A549 (cell line): ENCODE measurements around the gene GPR146. TPM values are rescaled to one million over a fixed set of nuclear protein-coding genes. Genes with fewer than 3 reads are reported as not detected.

Experiments used
- ATAC-seq, 2 experiments: fragments of 200-7000 bp in 1 of 2; fragments of >200 bp in 1 of 2; cut with Nextera tagmentation in 1 of 2; cut with Tn5 transposase in 1 of 2; 3 replicates each; pipeline versions ENCODE4 v1.8.0 to v1.9.1; 2018 to 2020; ENCODE audit warnings: mild to moderate bottlenecking in 1 of 2, moderate library complexity in 1 of 2
- CTCF ChIA-PET: fragments of 300-600 bp; sonication (Branson Sonifier 250); formaldehyde crosslinking; extraction: SDS; loops from one replicate; lab custom pipeline; 2021; ENCODE audit warnings: antibody characterized with exemption, inconsistent platforms; lab: Yijun Ruan, JAX
- POLR2A ChIA-PET: fragments of 350-600 bp; formaldehyde crosslinking; extraction: SDS; loops from one replicate; lab custom pipeline; 2021; ENCODE audit warnings: antibody characterized with exemption, inconsistent platforms; lab: Yijun Ruan, JAX
- DNase-seq, 2 experiments: peaks; one replicate each; pipeline versions ENCODE4 v3.0.0 to v3.0.0-alpha.2; 2011 to 2016; ENCODE audit warnings: low read depth in 1 of 2, low spot score in 1 of 2
- FAIRE-seq: peaks from 2 replicates; lab custom pipeline; 2011; peaks lifted over from hg19 to GRCh38; lab: Jason Lieb, UNC
- H3K27ac ChIP-seq, 2 experiments: fragments of >200 bp; sonication (Bioruptor Twin); formaldehyde crosslinking; 3 replicates each; pipeline ENCODE4 v1.5.1; 2016 to 2017
- H3K4me1 ChIP-seq: fragments of >200 bp; sonication (Bioruptor Twin); formaldehyde crosslinking; 3 replicates; pipeline ENCODE4 v1.6.1; 2016
- H3K4me2 ChIP-seq: fragments of >200 bp; sonication (Bioruptor Twin); formaldehyde crosslinking; 3 replicates; pipeline ENCODE4 v1.6.1; 2016
- H3K4me3 ChIP-seq: fragments of >200 bp; sonication (Bioruptor Twin); formaldehyde crosslinking; 3 replicates; pipeline ENCODE4 v1.5.1; 2016
- H3K9me3 ChIP-seq: fragments of >200 bp; sonication (Bioruptor Twin); formaldehyde crosslinking; 3 replicates; pipeline ENCODE4 v1.6.1; 2016
- BCL3 ChIP-seq: fragments of >200 bp; sonication (Bioruptor Twin); formaldehyde crosslinking; IDR thresholded peaks from 3 replicates; pipeline ENCODE4 v1.6.1; 2016
- CTCF ChIP-seq: fragments of >200 bp; sonication (Bioruptor Twin); formaldehyde crosslinking; IDR thresholded peaks from 3 replicates; pipeline ENCODE4 v1.5.1; 2016
- E2F6 ChIP-seq: IDR thresholded peaks from 2 replicates; pipeline ENCODE4 v1.6.1; 2012; ENCODE audit warnings: low read depth, borderline replicate concordance
- EHMT2 ChIP-seq: fragments of 200-600 bp; sonication (generic); IDR thresholded peaks from 2 replicates; pipeline ENCODE4 v1.6.1; 2016; ENCODE audit warnings: antibody characterized with exemption, low read depth, mild to moderate bottlenecking, moderate library complexity
- FOSL2 ChIP-seq, 2 experiments: fragments of 450-650 bp in 1 of 2; fragments of >200 bp in 1 of 2; sonication (Bioruptor Twin) in 1 of 2; formaldehyde crosslinking; IDR thresholded peaks; 2 replicates each; pipeline versions ENCODE4 v1.5.0 to v1.6.1; 2016 to 2020; ENCODE audit warnings: mild to moderate bottlenecking in 1 of 2, moderate library complexity in 1 of 2
- HDAC2 ChIP-seq: fragments of 200-600 bp; sonication (generic); IDR thresholded peaks from 2 replicates; pipeline ENCODE4 v1.6.1; 2016
- HES2 ChIP-seq: fragments of >200 bp; sonication (Bioruptor Twin); formaldehyde crosslinking; IDR thresholded peaks from 2 replicates; pipeline ENCODE4 v1.6.1; 2016
- HOXB5 ChIP-seq: fragments of 250-450 bp; sonication (Bioruptor Pico); IDR thresholded peaks from 2 replicates; pipeline ENCODE4 v1.5.0; 2020; ENCODE audit warnings: mild to moderate bottlenecking, moderate library complexity
- KDM1A ChIP-seq: fragments of 200-600 bp; sonication (generic); IDR thresholded peaks from 2 replicates; pipeline ENCODE4 v1.6.1; 2016; ENCODE audit warnings: low read depth, mild to moderate bottlenecking
- KDM5A ChIP-seq: fragments of 200-600 bp; sonication (generic); IDR thresholded peaks from 2 replicates; pipeline ENCODE4 v1.6.1; 2016; ENCODE audit warnings: antibody characterized with exemption, mild to moderate bottlenecking
- MAX ChIP-seq: IDR thresholded peaks from 2 replicates; pipeline ENCODE4 v1.6.1; 2012
- MAZ ChIP-seq: fragments of 150-350 bp; IDR thresholded peaks from 2 replicates; pipeline ENCODE4 v1.6.1; 2014; ENCODE audit warnings: antibody characterized with exemption, low read depth, low read length, borderline replicate concordance
- POLR2AphosphoS2 ChIP-seq: conservative IDR thresholded peaks from 2 replicates; pipeline ENCODE4 v1.6.1; 2012; ENCODE audit warnings: low read length, improper control_type of control experiment, inconsistent platforms
- RAD21 ChIP-seq, 2 experiments: fragments of >200 bp in 1 of 2; sonication (Bioruptor Twin) in 1 of 2; formaldehyde crosslinking in 1 of 2; IDR thresholded peaks in 1 of 2; conservative IDR thresholded peaks in 1 of 2; 2 replicates in 1 of 2; 3 replicates in 1 of 2; pipeline ENCODE4 v1.6.1; 2012 to 2018; ENCODE audit warnings: inconsistent platforms in 1 of 2
- SMC3 ChIP-seq: fragments of >200 bp; sonication (Bioruptor Twin); formaldehyde crosslinking; IDR thresholded peaks from 3 replicates; pipeline ENCODE4 v1.6.1; 2018; ENCODE audit warnings: inconsistent platforms
- TFCP2L1 ChIP-seq: fragments of 250-450 bp; sonication (Bioruptor Pico); IDR thresholded peaks from 2 replicates; pipeline ENCODE4 v1.5.0; 2021; ENCODE audit warnings: mild to moderate bottlenecking
- ZC3H11A ChIP-seq: fragments of 450-650 bp; IDR thresholded peaks from 2 replicates; pipeline ENCODE4 v1.6.1; 2014; ENCODE audit warnings: antibody characterized with exemption, mild to moderate bottlenecking
- ZSCAN20 ChIP-seq: fragments of 250-450 bp; sonication (Bioruptor Pico); IDR thresholded peaks from 2 replicates; pipeline ENCODE4 v1.8.0; 2022; ENCODE audit warnings: mild to moderate bottlenecking, moderate library complexity
- WGBS: methylation state at CpG from one replicate; pipeline ENCODE4 v1.1.6; 2017; ENCODE audit errors: missing lambda C conversion rate; 5-methylcytosine and 5-hydroxymethylcytosine counted together
- polyA plus RNA-seq, 4 experiments: library from polyadenylated mRNA; depleted of rRNA in 3 of 4; stranded (reverse); fragments of >200 nt; fragmentation: RNase III in 1 of 4; extraction: RNeasy Plus Mini Kit Qiagen cat#74134 plus additional on column Dnase treatment in 1 of 4; gene quantifications; 2 replicates in 3 of 4; 3 replicates in 1 of 4; pipeline ENCODE4 v1.2.3, GENCODE V29; 2011 to 2017

The GPR146 gene
- polyA plus RNA-seq, 2 of the 4 experiments (the other 2 are of a cell fraction), result 0.50 to 0.75 TPM

GRCh38 chr7:1092161-1092632, 47.9 kb downstream of the GPR146 start (continued):
- no peak for TF ChIP-seq HES2
- no peak for TF ChIP-seq POLR2AphosphoS2
- TF ChIP-seq E2F6, result no peak

- ChIA-PET CTCF (interaction anchor here (1.6 to 9.7 kb wide), 5 partner anchors 10 to 100 kb away, joined by 4 to 102 read pairs (median 29); no protein-coding TSS in a partner anchor), POLR2A (no interaction called here)
- peaks cover 5% of the 10 kb centered on the region for H3K4me1 ChIP-seq
- 93% methylated on average over 29 of the region's 40 CpGs for WGBS
- no peak for TF ChIP-seq BCL3
- TF ChIP-seq FOSL2 (IDR thresholded peaks at IDR 0.05), result no peak
- TF ChIP-seq FOSL2 (CRISPR knock-in tag; IDR thresholded peaks at IDR 0.05), result no peak
- TF ChIP-seq MAX, result no peak
- TF ChIP-seq ZC3H11A, result no peak
- TF ChIP-seq ZSCAN20 (CRISPR knock-in tag), result no peak
- TF ChIP-seq RAD21 (conservative IDR thresholded peaks at IDR 0.05 in 1 of 2, IDR thresholded peaks at IDR 0.05 in 1 of 2), result no peak
- no peak for TF ChIP-seq KDM5A
- TF ChIP-seq KDM1A, result no peak
- DNase-seq (no peak), ATAC-seq (no peak), FAIRE-seq (no peak)
- no peak overlapping the region for H3K27ac ChIP-seq
- H3K4me3 ChIP-seq, result no peak overlapping the region
- H3K9me3 ChIP-seq, result no peaks in the 10 kb centered on the region
- H3K4me2 ChIP-seq, result no peak overlapping the region
Measured at GRCh38 chr7:1092806-1093501, 48.6 kb downstream of the GPR146 start.

GRCh38 chr7:1093502-1093843, 49.1 kb downstream of the GPR146 start:
- POLR2A ChIA-PET, result no interaction called here
- no peak for DNase-seq
- H3K4me3 ChIP-seq, result no peak overlapping the region
- H3K9me3 ChIP-seq, result no peaks in the 10 kb centered on the region
- FAIRE-seq, result no peak
- ATAC-seq, result no peak
- no peak overlapping the region for H3K4me2 ChIP-seq
- WGBS, result 91% methylated on average over 14 of the region's 14 CpGs
- no peaks in the 10 kb centered on the region for H3K4me1 ChIP-seq
- TF ChIP-seq HOXB5 (CRISPR knock-in tag) (no peak), TFCP2L1 (CRISPR knock-in tag) (no peak), EHMT2 (no peak), HDAC2 (no peak), CTCF (no peak), MAZ (no peak), HES2 (no peak), KDM1A (no peak), SMC3 (no peak)
- no peak overlapping the region for H3K27ac ChIP-seq
- CTCF ChIA-PET, result interaction anchor here (1.2 to 9.7 kb wide), 7 partner anchors 10 to 101 kb away, joined by 3 to 102 read pairs (median 26); no protein-coding TSS in a partner anchor
